Measurements from ENCODE around the gene SKI.

GRCh38 chr1:2327841-2328240, 99.7 kb downstream of the SKI start:
- TF ChIP-seq CTCF (conservative IDR thresholded peaks at IDR 0.05; ENCODE audit: low read depth in 2 of 2) (no peak), EZH2 (IDR thresholded peaks at IDR 0.05; ENCODE audit: low read depth, unreplicated experiment) (no peak), EZH2phosphoT487 (IDR thresholded peaks at IDR 0.05; ENCODE audit: unreplicated experiment) (no peak), CREB1 (CRISPR knock-in tag; IDR thresholded peaks at IDR 0.05; ENCODE audit: low read depth) (no peak)

Measured in GM23338 (cell line).